GM10847 (cell line): ENCODE data around the gene IQGAP1.

ENCODE experiments used
- POLR2A ChIP-seq: IDR thresholded peaks from 2 replicates; pipeline ENCODE4 v1.6.1; 2011; ENCODE audit not compliant: insufficient read length; ENCODE audit errors: extremely low read depth

Gene IQGAP1

DNA sequence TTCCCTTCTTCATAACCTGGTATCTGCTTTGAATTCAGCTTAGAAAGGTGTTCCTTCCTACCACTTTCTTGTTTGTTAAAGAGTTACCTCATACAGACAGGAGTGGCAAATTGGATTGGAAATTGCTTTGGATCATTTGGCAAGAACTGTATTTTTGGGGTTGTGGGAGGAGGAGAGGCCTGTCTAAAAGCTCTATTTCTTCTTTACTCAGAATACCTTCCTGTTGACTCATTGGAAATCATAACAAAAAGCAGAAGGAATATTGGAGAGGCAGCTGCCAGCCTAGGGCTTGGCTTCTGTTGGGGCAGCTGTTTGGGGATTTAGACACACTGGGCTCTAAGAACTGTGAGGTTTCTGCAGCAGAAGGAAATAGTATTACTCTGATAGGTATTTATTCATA lies 14.2 kb downstream of the IQGAP1 start:
- no peak for TF ChIP-seq POLR2A

DNA sequence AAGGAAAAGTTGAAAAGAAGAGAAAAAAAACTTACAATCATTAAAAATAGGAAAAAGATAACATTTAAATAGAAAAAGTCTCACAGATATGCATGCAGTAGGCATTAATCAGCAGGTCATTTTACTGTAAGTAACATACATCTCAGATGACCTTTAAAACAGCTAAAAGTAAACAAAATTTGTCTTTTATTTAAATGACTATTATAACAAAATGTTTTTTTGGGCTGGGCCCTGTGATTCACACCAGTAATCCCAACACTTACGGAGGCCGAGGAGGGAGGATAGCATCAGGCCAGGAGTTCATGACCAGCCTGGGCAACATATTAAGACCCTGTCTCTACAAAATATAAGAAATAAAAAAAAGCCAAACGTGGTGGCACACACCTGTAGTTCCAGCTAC lies 14.7 kb downstream of the IQGAP1 start:
- no peak for TF ChIP-seq POLR2A

DNA sequence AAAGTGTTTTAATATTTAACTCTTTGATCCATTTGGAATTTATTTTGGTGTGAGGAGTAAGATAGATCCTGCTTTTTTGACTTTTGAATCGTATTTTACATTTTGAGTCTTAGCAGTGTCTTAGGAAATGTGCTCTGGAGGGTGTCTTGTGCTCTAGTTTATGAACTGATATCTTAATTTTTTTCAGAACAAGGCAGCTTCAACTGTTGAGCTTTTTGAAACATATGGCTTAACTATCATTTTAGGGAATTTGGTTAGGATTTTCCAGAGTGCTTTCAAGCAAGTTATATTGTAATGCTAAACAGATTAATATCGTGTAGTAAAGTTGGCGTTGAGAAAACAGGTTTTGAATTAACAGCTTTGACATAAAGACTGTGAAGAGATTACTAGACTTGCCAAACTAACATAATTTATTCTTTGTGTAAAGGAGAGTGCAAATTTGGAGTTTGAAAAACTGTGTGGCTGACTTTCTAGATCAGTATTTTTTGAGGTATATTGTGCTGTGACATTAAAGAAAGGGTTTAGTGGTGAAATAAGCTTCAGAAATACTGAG lies 17.1 kb downstream of the IQGAP1 start:
- TF ChIP-seq POLR2A, result no peak

DNA sequence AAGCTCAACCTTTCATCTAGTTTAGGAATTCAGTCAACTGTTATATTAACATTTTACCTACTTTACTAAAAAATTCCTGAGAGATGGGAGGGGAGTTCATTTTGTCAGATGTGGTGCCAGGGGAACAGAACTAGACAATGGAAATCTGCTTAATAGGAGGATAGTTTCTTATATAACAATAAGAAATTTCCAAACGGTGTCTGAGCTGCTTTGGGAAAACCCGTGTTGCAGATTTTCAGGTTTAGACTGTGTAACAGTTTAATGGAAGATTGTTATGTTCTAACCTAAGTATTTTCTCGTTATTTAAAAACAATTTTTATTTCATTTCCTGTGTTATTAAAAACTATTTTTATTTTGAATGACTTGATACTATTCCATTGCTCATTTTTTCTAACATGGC lies 19.3 kb downstream of the IQGAP1 start:
- TF ChIP-seq POLR2A, result no peak

DNA sequence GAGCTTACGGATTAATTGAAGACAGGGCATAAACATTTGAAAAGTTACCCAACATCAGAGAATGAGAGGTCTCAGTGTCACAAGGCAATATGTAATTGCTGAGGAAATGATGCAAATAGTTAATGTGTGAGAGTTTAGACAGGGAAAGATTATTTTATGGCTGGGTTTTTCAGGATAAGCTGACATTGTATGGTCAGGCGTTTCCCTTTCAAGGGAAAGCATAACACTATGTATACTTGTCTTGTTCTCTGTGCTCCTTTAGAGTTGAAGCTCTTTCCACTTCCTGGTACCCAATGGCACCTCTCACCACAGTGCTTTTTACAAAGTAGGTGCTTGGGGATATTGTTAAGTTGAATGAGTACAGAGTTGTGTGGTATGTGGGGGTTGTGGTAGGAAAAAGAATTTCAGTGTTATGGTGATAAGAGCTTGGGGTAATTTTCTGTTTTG lies 19.9 kb downstream of the IQGAP1 start:
- no peak for TF ChIP-seq POLR2A

DNA sequence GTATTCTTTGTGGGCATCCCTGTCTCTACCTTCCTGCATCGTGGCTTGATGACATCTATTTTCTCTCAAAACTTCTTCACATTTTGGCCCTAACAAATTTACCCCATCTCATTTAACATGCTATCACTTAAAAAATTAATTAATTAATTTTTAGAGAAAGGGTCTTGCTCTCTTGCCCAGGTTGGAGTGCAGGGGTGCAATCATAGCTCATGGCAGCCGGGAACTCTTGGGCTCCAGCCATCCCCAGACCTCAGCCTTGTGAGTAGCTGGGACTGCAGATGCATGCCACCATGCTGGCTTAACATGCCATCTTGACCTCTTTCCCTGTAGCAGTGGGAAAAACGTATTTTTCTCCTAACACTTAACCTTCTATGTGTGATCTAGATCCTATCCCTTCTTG lies 20.6 kb downstream of the IQGAP1 start:
- TF ChIP-seq POLR2A, result no peak

DNA sequence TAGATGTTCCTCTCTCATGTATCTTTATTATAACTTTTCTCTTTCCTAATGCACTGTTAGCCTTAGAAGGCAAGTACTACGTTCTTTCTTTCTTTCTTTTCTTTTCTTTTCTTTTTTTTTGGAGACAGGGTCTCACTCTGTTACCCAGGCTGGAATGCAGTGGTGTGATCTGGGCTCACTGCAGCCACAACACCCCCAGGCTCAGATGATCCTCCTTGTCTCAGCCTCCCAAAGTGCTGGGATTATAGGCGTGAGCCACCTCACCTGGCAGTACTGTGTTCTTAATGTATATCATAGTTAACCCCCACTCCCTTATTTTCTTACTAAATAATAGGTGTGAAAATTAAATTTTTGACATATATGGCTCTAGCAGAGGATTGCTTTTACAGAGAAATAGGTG lies 23.1 kb downstream of the IQGAP1 start:
- TF ChIP-seq POLR2A, result no peak

DNA sequence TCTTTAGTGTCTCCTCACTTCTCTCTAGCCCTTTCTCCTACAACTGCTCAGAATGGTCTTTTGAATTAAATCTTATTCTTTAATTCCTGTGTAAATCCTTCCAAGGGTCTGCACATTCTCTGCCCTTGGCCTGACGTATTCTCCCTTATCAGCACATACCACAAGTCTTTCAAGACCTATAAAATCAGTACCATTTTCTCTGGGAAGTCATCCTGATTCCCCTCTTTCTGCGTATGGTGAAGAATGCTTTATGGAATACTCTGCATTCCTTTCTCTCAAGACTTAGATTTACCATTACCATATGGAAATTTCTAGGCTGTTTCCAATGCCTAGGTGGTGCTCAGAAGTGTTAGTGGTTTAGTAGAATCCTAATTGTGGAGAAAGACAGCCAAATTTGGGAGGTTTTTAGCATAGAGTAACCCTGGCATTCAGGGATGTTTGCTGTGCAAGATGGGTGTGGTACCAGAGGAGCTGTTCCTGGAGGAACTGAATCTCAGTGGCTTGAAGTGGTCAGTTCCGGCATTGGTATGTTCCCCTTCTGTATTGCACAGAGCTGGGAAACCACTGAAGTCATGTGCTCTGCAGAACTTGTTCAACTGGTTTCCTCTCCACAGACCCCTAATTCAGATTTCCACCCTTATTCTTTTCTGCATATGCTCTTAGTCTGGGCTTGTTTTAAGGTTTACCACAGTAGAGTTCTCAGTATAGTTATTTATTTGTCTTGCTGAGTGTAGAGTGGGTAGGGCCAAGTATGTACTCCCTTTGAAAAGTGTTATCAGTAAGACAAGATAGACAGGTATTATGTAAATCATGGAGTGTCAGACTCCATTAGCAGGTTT lies 24.5 kb downstream of the IQGAP1 start:
- TF ChIP-seq POLR2A, result no peak

DNA sequence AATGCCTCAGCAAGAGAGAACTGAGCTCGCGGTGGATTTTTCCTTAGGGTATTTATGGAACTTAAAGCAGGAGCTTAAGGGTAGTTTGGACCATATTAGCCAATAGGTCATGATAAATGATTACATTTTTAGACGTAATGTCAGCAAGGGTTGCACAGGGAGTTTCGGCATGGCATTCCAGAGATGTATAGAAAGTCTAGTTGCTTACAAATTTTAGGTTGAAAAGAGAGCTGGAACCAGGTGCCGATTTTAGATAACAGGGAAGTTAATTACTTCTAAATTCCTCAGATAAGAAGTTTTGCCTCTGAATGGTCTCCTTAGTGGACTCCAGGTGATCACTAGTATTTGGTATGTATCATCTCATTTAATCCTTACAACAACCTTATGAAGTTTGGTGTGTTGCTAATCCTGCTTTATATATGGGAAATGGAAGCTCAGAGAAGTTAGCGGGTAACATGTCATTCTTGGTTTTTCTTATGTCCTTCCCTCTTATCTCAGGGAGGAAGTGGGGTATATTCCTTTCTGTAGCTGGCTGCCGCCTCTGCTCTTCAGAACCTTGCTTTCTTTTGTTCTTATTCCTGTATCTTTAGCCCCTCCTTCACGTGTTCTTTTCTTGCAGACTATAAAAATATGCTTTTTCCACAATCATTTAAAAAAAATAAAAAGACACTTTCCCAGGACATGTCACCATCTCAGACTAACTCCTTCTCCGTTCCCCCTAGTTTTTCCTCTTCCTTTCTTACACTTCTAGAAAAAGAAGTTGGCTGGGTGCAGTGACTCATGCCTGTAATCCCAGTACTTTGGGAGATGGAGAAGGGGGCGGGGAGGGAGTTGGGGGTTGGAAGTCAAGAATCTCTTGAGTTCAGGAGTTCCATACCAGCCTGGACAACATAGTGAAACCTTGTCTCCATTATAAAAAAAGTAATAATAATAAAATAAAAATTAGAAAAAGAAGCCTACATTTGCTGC lies 25.7 kb downstream of the IQGAP1 start:
- TF ChIP-seq POLR2A, result no peak

DNA sequence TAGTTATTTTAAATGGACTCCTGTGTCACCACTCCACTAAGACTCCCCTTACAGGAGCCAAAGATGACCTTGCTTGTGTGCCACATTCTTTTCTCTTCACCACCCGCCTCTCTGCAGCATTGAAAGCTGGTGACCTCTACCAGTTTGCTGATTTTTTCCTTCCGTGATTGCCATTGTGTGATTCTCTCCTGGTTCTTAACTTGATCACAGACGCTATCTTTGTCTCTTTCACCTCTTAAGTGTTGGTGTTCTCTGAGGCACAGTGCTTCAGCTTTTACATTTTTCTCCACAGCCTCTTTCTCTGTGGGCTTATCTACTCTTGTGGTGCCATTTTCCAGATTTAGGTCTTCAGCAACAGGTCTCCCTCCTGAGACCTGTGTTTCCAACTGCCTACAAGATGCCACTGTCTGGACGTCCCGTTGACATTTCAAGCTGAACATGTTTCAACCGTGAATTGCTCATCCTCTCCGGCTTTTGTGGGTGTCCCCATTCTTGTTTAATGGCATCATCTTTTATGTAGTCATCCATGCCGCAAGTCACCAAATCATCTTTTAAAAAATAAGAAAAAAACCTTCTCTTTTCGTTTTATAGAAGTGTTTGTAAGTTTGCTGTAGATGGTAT lies 26.5 kb downstream of the IQGAP1 start:
- no peak for TF ChIP-seq POLR2A

DNA sequence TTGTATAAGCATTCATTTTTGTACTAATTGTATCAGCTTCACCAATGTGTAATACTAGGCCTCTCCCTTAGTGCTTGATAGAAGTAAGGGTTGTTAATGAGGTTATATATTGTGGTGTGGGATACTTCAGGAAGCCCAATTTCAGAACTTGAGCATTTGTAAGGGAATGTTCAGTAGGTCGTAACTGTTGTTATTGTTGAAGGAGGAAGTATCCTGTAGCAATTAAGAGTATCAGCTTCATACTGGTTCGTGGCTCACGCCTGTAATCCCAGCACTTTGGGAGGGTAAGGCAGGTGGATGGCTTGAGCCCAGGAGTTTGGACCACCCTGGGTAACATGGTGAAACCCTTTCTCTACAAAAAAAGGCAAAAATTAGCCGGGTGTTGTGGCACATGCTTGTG lies 30.6 kb downstream of the IQGAP1 start:
- no peak for TF ChIP-seq POLR2A

DNA sequence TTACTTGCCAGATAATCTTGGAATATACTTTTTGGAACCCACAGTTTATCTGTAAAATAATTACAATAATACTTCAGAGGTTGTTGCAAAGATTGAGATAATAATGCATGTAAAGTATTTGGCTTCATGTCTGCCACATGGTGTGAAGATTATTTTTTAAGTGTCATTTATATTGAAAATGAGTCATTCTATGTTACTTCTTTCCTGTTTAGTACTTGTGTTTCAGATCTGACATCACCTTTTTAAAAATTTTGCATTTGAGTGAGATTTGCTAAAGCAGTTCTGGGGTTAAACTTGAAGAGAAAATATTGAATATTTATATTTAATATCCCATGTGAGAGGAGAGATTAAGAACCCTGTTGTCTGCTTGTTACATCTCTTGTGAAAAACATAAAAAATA lies 31.2 kb downstream of the IQGAP1 start:
- TF ChIP-seq POLR2A, result no peak

DNA sequence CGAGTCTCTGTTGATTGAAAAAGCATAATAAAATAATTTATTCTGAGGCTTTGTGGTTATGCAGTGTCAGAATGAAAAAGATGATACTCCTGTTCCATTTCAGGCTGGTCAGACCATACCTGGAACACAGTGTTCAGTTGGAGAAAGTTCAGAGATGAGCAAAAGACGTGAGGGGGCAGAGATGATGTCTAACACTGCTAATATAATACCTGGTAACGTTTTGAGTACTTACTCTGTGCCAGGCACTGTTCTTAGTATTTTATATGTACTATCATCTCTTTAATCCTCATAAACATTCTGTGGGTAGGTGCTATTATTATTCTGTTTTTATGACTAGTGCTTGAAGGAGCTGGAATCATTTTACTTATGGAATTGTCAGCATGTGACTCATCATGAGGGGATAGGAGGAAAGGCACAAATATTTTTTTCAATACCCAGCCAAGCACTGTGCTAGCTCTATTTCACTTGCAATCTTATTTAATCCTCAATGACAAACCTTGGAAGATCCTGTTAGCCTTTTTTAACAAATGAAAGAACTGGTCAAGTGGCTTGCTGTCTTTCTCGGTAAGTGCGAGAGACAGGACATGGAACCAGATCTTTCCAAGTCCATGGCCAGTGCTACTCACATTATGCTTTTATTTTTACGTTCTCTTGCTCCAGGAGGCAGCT lies 31.8 kb downstream of the IQGAP1 start:
- no peak for TF ChIP-seq POLR2A

DNA sequence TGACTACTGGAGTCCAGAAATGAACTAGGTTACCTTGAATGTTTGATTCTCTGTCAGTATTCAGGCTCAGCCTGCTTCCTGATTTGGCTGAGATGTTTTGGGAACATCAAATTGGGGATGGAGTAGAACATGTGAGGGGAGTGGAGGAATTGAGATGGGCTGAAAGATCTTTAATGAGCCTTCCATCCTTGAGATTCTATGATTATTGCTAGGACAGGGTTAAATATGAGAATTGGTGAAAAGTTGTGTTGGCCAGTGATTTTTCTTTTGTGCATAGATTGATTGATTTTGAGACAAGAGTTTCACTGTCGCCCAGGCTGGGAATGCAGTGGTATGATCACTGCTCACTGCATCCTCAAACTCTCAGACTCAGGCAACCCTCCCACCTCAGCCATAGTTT lies 32.4 kb downstream of the IQGAP1 start:
- TF ChIP-seq POLR2A, result no peak

DNA sequence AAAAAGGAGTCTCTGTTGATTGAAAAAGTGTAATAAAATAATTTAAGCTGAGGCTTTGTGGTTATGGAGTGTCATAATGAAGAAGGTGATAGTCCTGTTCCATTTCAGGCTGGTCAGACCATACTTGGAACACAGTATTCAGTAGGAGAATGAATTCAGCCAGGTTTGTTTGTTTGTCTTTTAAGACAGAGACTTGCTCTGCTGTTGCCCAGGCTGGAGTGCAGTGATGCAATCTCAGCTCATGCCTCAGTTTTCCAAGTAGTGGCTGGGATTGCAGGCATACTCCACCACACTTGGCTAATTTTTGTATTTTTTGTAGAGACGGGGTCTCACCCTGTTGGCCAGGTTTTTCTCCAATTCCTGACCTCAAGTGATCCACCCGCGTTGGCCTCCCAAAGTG lies 33.5 kb downstream of the IQGAP1 start:
- no peak for TF ChIP-seq POLR2A
